HG02678 (cell line): ENCODE measurements around the gene GABRG3.

ENCODE experiments used
- ATAC-seq: cut with Tn5 transposase; IDR thresholded peaks from one replicate; pipeline ENCODE4 v1.9.1; 2021; ENCODE audit warnings: mild to moderate bottlenecking, moderate library complexity; ENCODE audit not compliant: unreplicated experiment

The GABRG3 gene

DNA sequence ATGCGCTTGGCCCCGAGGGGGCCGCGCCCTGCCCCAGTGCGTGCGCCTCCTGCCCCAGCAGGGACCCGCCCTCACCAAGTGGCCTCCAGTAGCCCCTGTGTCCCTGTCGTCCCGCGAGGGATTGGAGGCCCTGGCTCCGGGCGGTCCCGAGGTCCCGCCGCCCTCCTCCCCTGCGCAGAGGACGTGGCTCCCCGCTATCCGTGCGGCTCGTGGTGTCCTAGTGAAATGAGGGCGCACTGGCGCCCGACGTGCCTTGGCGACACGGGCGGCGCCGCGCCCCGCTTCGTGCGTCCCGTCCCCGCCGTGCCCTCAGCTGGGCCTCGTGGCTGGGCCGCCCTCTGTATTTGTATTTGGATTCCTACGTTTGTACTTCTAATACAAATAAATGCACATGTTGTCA is 570.6 kb downstream of the GABRG3 start:
- ATAC-seq, result no peak

GRCh38 chr15:27545494-27546255 is 574.7 kb downstream of the GABRG3 start:
- no peak for ATAC-seq

DNA sequence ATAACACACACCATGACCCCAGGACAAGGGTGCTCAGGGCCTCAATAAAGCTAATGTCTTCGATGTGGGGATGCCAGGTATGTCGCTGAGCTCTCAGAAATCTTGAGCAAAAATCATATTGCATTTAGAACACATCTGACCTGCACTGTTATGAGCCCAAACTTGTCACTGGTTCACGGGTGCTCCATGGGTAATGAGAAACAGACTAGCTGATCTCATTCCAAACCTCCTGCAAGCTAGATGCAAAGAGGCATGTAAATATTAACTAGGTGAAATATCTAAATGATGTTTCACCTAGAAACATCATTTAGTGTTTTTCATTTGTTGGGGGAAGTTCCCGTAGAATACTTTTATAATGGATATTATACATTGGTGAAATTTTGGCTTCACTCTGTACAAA is 578.8 kb downstream of the GABRG3 start:
- no peak for ATAC-seq

GRCh38 chr15:27550635-27551034 is 579.7 kb downstream of the GABRG3 start:
- no peak for ATAC-seq

DNA sequence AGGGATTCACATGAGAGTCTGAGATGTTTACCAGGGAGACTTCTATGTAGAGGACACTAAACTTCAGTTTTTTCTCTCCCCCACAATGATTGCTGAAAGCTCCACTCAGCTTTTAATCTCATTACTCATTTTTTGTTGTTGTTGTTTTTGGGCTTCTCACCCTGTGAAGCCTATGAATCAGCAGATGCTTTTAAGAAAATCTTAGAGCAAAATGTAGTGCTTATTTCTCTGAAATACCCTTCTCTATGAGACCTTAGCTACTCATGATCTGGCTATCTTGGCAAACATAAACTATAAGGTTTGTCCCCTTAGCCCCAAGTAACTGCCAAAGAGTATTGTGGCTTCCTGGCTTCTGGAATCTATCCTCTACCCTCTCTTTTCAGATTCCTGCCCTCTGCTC is 590.8 kb downstream of the GABRG3 start:
- ATAC-seq, result no peak

DNA sequence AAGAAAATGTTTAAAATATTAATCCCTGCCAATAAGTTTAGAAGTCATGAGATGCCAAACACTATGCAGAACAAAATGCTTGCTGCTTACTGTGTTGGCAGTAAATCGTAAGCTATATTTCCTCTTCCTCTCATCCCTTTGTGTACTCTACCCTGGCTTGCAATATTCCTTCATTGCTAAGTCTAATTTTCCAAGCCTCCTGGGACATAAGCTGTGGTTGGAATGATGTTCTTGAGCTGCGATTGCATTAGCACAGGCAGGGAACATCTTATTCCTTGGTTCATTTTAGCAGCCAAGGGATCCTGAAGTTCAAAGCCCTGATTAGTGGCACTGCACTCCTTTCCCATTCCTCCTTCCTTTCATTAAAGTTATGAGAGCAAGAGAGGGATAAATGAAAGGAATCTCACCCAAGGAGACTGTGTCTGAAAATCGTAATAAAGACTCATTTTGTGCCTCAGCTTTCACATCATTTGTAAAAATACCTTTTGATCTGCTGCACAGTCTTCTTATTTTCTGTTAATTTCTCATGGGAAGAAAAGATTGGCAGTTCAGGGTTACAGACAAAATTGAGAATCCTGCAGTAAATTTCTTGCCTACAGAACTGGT is 592.9 kb downstream of the GABRG3 start:
- no peak for ATAC-seq

DNA sequence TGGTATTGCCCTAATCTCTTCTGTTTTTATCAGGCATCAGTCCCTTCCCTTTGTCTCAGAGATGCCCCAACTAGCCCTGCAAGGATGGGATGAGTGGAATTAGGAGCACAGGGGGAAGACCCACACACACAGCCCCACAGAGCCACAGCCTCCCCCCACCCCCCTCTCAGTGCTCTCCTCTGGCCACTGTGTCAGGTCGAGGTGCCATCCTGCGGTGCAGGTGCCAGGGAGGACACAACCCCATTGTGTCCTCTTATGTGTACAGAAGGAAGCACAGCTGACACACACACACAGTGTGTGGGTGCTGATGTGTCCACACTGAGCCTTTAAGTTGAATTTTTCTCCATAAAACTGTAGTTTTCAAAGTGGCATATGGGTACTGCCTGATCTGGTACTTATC is 593.7 kb downstream of the GABRG3 start:
- no peak for ATAC-seq

GRCh38 chr15:27570746-27571145 is 599.8 kb downstream of the GABRG3 start:
- no peak for ATAC-seq

DNA sequence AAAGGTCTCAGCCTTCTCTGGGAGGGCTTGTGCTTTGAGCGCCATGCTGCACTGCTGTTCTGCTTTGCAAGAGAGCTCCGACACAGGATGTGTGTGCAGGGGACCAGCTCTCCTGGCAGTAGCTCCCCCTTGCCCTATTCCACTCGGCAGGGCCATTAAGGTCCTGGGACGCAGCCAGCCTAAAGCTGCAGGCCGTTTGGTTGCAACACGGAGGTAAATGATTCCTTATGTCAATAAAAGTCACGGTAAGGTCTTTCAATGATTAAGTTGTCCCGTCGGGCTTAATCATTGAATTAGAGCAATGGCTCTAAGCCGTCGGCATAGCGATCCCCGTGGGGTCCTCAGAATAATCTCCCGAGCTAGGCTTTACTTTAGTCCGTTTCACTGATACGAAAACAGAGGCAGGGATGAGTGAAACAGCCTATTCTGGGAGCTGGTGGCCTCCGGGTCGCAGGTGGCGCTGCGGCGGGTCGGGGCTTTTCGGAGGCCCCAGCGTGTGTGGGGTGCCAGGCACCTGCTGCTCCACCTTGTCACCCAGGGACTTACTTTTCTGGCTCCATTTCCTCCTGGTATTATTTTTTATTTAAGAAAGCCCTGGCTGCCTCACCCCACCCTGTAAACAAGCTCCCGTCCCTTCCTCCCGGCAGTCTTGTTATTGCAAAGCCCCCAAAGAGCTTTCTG is 603.0 kb downstream of the GABRG3 start:
- no peak for ATAC-seq

DNA sequence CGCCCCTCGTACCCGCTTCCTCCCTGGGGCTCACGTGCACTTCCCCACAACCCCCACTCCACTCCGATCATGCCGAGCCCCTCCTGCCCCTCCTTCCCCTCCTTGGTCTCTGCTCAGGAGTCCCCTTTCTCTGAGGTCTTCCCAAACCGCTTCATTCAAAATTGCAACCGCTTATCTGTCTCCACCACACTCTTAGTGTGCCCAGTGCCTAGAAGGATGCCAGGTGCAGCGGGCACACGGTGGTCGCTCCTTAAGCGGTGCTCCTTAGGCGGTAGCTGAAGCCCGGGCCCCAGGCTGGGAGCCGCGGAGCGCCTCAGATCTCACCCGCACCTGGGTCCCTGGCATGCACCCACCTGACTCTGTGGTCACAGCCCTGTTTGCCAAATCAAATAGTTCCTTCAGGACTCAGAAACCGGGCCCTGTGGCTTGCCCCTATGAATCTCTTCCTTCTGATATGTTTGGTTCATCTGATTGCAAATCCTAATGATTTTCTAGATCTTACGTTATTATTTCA is 603.6 kb downstream of the GABRG3 start:
- ATAC-seq, result no peak

DNA sequence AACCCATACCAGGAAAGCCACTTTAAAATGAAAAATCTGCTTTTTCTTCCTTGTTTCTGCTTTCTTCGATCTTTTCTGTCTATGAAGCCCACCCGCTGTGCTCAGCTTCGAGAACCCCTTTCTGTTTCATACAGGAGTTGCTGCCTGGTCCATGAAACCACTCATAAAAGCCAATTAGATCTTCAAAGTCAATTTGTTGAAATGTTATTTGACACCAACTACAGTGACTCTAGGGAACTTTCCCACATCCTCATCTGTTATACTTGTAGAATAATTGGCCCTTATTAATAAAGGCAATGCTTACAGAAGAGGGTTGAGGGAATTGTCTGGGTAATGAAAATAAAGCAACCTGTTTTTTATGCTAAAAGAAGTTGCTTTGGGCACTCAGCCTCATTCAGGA is 604.5 kb downstream of the GABRG3 start:
- no peak for ATAC-seq

GRCh38 chr15:27576576-27576975 is 605.6 kb downstream of the GABRG3 start:
- no peak for ATAC-seq

GRCh38 chr15:27579738-27580137 is 608.8 kb downstream of the GABRG3 start:
- no peak for ATAC-seq

DNA sequence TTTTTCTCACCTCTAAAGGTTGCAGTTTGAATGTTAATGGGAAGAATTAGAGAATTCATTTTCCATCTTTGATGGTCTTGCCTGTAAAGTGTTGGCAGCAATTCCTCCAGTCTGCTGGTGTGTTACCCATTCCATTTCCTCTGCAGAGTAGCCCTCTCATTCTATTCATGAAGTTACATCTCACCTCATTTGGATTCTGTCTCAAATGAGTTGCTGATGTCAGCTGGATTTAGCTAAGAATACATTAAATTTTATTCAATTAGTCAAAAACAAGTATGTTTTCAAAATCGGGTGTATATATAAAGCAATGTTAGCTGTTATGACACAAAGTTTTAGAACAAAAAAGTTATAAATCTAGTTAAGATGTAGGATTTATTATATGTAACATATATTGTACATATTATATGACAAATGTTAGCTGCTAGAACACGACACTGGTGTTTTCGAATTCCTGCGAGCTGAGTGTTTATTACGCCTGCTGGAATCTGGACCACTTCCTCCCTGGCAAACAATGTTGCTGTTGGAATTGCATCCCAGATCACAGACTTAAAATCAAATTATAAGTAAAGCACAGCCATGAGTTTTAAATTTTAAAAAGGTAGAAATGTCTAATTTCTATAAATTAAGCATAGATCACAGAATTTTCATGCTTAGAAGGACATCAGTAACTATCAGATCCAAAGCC is 611.9 kb downstream of the GABRG3 start:
- ATAC-seq, result no peak

- ATAC-seq, result no peak
These were observed 612.7 kb downstream of the GABRG3 start for GRCh38 chr15:27583651-27584050.

DNA sequence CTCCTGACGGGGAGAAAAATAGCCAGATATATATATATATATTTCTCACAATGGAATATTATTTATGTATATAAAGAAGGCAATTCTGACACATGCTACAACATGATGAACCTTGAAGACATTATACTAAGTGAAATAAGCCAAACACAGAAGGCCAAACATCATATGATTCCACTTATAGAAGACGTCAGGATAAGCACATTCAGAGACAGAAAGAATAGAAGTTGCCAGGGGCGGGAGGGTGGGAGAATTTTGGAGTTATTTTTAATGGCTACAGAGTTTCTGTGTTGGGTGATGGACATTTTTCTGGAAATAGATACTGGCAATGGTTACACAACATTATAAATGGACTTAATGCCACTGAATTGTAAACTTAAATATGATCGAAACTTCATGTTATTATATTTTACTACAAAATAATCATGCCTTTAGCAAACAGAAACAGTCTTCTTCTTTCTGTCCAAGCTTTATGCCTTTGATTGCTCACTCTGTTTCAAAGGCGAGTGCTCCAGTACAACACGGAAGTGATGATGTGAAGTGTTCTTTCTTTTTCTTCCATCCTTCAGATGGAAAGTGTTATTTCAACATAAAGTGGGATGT is 614.2 kb downstream of the GABRG3 start:
- ATAC-seq, result no peak

- ATAC-seq, result no peak
These were observed 616.8 kb downstream of the GABRG3 start for GRCh38 chr15:27587810-27588209.

DNA sequence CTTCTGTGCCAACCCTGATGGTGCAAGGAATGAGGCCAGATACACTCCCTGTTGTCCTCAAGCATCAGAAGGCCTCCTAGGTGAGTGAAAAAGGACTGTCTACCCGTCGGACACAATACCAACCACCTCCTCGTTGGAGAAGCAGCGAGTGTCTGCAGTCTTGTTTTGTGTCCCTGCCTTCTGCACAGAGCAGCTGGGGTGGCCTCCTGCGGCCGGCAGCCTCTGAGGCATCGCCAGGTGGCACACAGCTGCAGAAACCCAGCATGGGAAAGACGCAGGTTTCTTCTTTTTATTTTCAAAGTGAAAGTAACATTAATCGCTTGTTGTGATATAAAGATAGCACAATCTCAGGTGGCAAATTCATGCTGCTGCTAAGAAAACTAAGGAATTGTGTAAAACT is 618.3 kb downstream of the GABRG3 start:
- ATAC-seq, result no peak

DNA sequence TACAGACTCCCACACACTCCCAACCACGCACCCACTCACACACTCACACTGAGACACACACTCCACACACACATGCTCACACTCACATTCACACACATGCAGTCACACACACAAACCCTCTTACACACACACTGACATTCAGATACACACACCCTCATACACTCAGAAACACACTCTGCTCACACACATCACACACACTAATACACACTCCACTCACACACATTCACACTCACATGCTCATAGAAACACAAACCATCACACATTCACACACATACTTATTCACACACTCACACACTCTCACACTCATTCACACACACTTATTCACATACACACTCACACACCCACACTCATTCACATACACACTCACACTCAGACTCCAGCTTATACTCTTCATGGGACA is 618.8 kb downstream of the GABRG3 start:
- ATAC-seq, result no peak
